Kidney (tissue), 14 donors: Measurements from ENCODE around the gene CD37. TPM values are rescaled to one million over a fixed set of nuclear protein-coding genes. Genes with fewer than 3 reads are reported as not detected.

Experiments used
- DNase-seq, 5 donors: peaks; one replicate each; pipeline ENCODE4 v3.0.0-alpha.2; 2013 to 2020
- FAIRE-seq: peaks from 2 replicates; lab custom pipeline; 2012; peaks lifted over from hg19 to GRCh38; lab: Jason Lieb, UNC
- H3K27ac ChIP-seq, 2 donors: one replicate each; pipeline ENCODE4 v1.7.0; 2013; ENCODE audit warnings: low read depth in 2 of 2, low read length in 2 of 2, inconsistent platforms in 1 of 2
- H3K27me3 ChIP-seq: one replicate; pipeline ENCODE4 v1.7.1; 2013; ENCODE audit warnings: low read length, inconsistent platforms; ENCODE audit not compliant: control insufficient read depth, insufficient read depth
- H3K36me3 ChIP-seq, 3 donors: one replicate each; pipeline versions ENCODE4 v1.7.0 to v1.7.1; 2013; ENCODE audit warnings: low read length in 3 of 3, control low read depth in 1 of 3, inconsistent platforms in 1 of 3; ENCODE audit not compliant: insufficient read depth in 3 of 3, control insufficient read depth in 2 of 3
- H3K4me1 ChIP-seq, 3 donors: one replicate each; pipeline versions ENCODE4 v1.7.0 to v1.7.1; 2013; ENCODE audit warnings: low read length in 3 of 3, inconsistent platforms in 1 of 3, low read depth in 1 of 3; ENCODE audit not compliant: control insufficient read depth in 2 of 3, insufficient read depth in 2 of 3
- H3K4me3 ChIP-seq, 3 donors: one replicate each; pipeline versions ENCODE4 v1.7.0 to v1.8.1; 2013; ENCODE audit warnings: low read length in 3 of 3, control low read depth in 1 of 3, inconsistent platforms in 1 of 3
- H3K9ac ChIP-seq, 3 donors: one replicate each; pipeline versions ENCODE4 v1.7.0 to v1.7.1; 2013; ENCODE audit warnings: low read length in 3 of 3, control low read depth in 1 of 3, inconsistent platforms in 1 of 3
- H3K9me3 ChIP-seq, 3 donors: one replicate each; pipeline versions ENCODE4 v1.7.0 to v1.7.1; 2013; ENCODE audit warnings: low read length in 3 of 3, control low read depth in 1 of 3, inconsistent platforms in 1 of 3; ENCODE audit not compliant: control insufficient read depth in 2 of 3, insufficient read depth in 1 of 3
- CTCF ChIP-seq: IDR thresholded peaks from 3 replicates; pipeline ENCODE4 v1.5.1; 2012; ENCODE audit warnings: mild to moderate bottlenecking, moderate library complexity, borderline replicate concordance; ENCODE audit not compliant: insufficient read depth; ENCODE audit errors: extremely low read depth
- intact Hi-C: fragments of 100-400 bp; cut with DNase I; formaldehyde crosslinking; loops from one replicate; pipeline ENCODE4 v1.11.1; 2022
- polyA plus RNA-seq: library from polyadenylated mRNA; stranded (reverse); fragments of 350-450 nt; fragmentation: Illumina TruSeq; extraction: RNeasy Lipid Tissue Mini Kit (QIAGEN cat#74804); gene quantifications from one replicate; pipeline ENCODE4 v1.2.3, GENCODE V29; 2014; ENCODE audit warnings: low read depth, low replicate concordance; ENCODE audit not compliant: insufficient read depth
- total RNA-seq: library from RNA; stranded (reverse); fragmentation: NEBNext Ultra II Directional; extraction: Animal tissue kit (Norgen Biotek cat#: 25700); gene quantifications from one replicate; pipeline ENCODE4 v1.2.1, GENCODE V29; 2021
- donor health status: control.
- donor health status: control.
- donor health status: control.
- donor health status: control.
- donor health status: control.
- donor health status: DM: yes; HTN: yes; CAD: no.
- donor health status: Normal renal cell carcinoma (clear cell type).

Gene CD37
- total and polyA plus RNA-seq, 2 donors from 2014 or later, result 3.8 to 35.7 TPM

- no peak overlapping the region for H3K9ac ChIP-seq
- intact Hi-C loops, result no loop called here
- no peak overlapping the region for H3K27ac ChIP-seq
- H3K4me1 ChIP-seq, result no peaks in the 10 kb centered on the region
- H3K9me3 ChIP-seq, result no peaks in the 10 kb centered on the region
- DNase-seq (no peak), FAIRE-seq (no peak)
- no peak for TF ChIP-seq CTCF
- H3K27me3 ChIP-seq, result no peaks in the 10 kb centered on the region
- no peaks in the 10 kb centered on the region for H3K36me3 ChIP-seq
- no peak overlapping the region for H3K4me3 ChIP-seq
Measured at GRCh38 chr19:49290517-49290916, 44.7 kb upstream of the CD37 start.

- no peak for FAIRE-seq
Measured at GRCh38 chr19:49294401-49294800, 40.8 kb upstream of the CD37 start.

GRCh38 chr19:49295208-49295880 lies 39.9 kb upstream of the CD37 start:
- Histone ChIP-seq H3K4me1 (no peaks in the 10 kb centered on the region), H3K9ac (no peak overlapping the region), H3K9me3 (no peaks in the 10 kb centered on the region), H3K27me3 (no peaks in the 10 kb centered on the region), H3K4me3 (no peak overlapping the region), H3K36me3 (no peaks in the 10 kb centered on the region), H3K27ac (no peak overlapping the region)
- intact Hi-C loops, result no loop called here
- TF ChIP-seq CTCF, result no peak
- FAIRE-seq (no peak), DNase-seq (no peak)

More at GRCh38 chr19:49294401-49294800, 40.8 kb upstream of the CD37 start:
- intact Hi-C loops, result no loop called here
- Histone ChIP-seq H3K4me1 (no peaks in the 10 kb centered on the region), H3K27ac (no peak overlapping the region), H3K36me3 (no peaks in the 10 kb centered on the region), H3K4me3 (no peak overlapping the region), H3K9ac (no peak overlapping the region), H3K27me3 (no peaks in the 10 kb centered on the region), H3K9me3 (no peaks in the 10 kb centered on the region)
- TF ChIP-seq CTCF, result no peak
- no peak for DNase-seq
